Ascending aorta (tissue), 2 donors: Measurements from ENCODE around the gene SDF4. TPM values are rescaled to one million over a fixed set of nuclear protein-coding genes. Genes with fewer than 3 reads are reported as not detected.

Experiments
- DNase-seq, 2 donors: peaks; one replicate each; pipeline ENCODE4 v3.0.0-alpha.2; 2019; ENCODE audit warnings: low spot score in 2 of 2
- H3K27ac ChIP-seq, 2 donors: fragments of 200-600 bp; sonication (generic); one replicate each; pipeline ENCODE4 v1.5.1; 2016 to 2017; ENCODE audit warnings: mild to moderate bottlenecking in 1 of 2
- H3K27me3 ChIP-seq: fragments of 200-600 bp; sonication (generic); one replicate; pipeline ENCODE4 v1.5.1; 2017
- H3K36me3 ChIP-seq, 2 donors: fragments of 200-600 bp; sonication (generic); one replicate each; pipeline ENCODE4 v1.5.1; 2016
- H3K4me1 ChIP-seq, 2 donors: fragments of 200-600 bp; sonication (generic); one replicate each; pipeline ENCODE4 v1.5.1; 2016 to 2017; ENCODE audit warnings: mild to moderate bottlenecking in 1 of 2
- H3K4me3 ChIP-seq, 2 donors: fragments of 200-600 bp; sonication (generic); one replicate each; pipeline ENCODE4 v1.5.1; 2016 to 2017; ENCODE audit warnings: mild to moderate bottlenecking in 1 of 2
- H3K9me3 ChIP-seq, 2 donors: fragments of 200-600 bp; sonication (generic); one replicate each; pipeline ENCODE4 v1.5.1; 2016
- CTCF ChIP-seq, 3 experiments: fragments of 200-600 bp in 2 of 3; fragments of 450-650 bp in 1 of 3; sonication (generic) in 2 of 3; IDR thresholded peaks; one replicate each; pipeline ENCODE4 v1.5.1; 2016 to 2019; ENCODE audit warnings: antibody characterized with exemption in 3 of 3, mild to moderate bottlenecking in 1 of 3, moderate library complexity in 1 of 3
- intact Hi-C: fragments of 100-400 bp; cut with DNase I; formaldehyde crosslinking; loops from one replicate; pipeline ENCODE4 v1.15.1; 2023
- total RNA-seq: library from RNA; depleted of rRNA; stranded (reverse); fragments of >200 nt; gene quantifications from one replicate; pipeline ENCODE4 v1.1.0, GENCODE V29; 2016

Gene SDF4
- total RNA-seq, 1 donor from 2014 or later = 223 TPM

GRCh38 chr1:1189111-1189510 lies 42.7 kb downstream of the SDF4 start:
- H3K27ac ChIP-seq = no peak overlapping the region
- no peaks in the 10 kb centered on the region for H3K4me1 ChIP-seq
- H3K4me3 ChIP-seq = no peak overlapping the region
- no peaks in the 10 kb centered on the region for H3K27me3 ChIP-seq
- intact Hi-C loops = no loop called here
- H3K36me3 ChIP-seq = no peaks in the 10 kb centered on the region
- H3K9me3 ChIP-seq = no peaks in the 10 kb centered on the region
- DNase-seq = no peak
- TF ChIP-seq CTCF (IDR thresholded peaks at IDR 0.05) = no peak

- Histone ChIP-seq H3K4me1 (no peaks in the 10 kb centered on the region), H3K9me3 (no peaks in the 10 kb centered on the region), H3K27me3 (no peaks in the 10 kb centered on the region), H3K36me3 (no peaks in the 10 kb centered on the region), H3K27ac (no peak overlapping the region), H3K4me3 (no peak overlapping the region)
- intact Hi-C loops = no loop called here
- no peak for TF ChIP-seq CTCF (IDR thresholded peaks at IDR 0.05)
- no peak for DNase-seq
Measured at GRCh38 chr1:1187938-1188337, 43.9 kb downstream of the SDF4 start.

- no peak for TF ChIP-seq CTCF (IDR thresholded peaks at IDR 0.05)
- intact Hi-C loops = no loop called here
- Histone ChIP-seq H3K27me3 (no peaks in the 10 kb centered on the region), H3K27ac (no peak overlapping the region), H3K36me3 (no peaks in the 10 kb centered on the region), H3K9me3 (no peaks in the 10 kb centered on the region), H3K4me1 (no peaks in the 10 kb centered on the region), H3K4me3 (no peak overlapping the region)
- DNase-seq = no peak
Measured at GRCh38 chr1:1185101-1185765, 46.6 kb downstream of the SDF4 start.

GRCh38 chr1:1183833-1184775 lies 47.7 kb downstream of the SDF4 start:
- intact Hi-C loops = no loop called here
- no peaks in the 10 kb centered on the region for H3K36me3 ChIP-seq
- H3K4me1 ChIP-seq = no peaks in the 10 kb centered on the region
- no peaks in the 10 kb centered on the region for H3K27me3 ChIP-seq
- H3K4me3 ChIP-seq = no peak overlapping the region
- no peak overlapping the region for H3K27ac ChIP-seq
- DNase-seq = no peak
- H3K9me3 ChIP-seq = no peaks in the 10 kb centered on the region
- TF ChIP-seq CTCF (IDR thresholded peaks at IDR 0.05) = no peak

GRCh38 chr1:1183221-1183747 lies 48.5 kb downstream of the SDF4 start:
- H3K9me3 ChIP-seq = no peaks in the 10 kb centered on the region
- H3K27ac ChIP-seq = no peak overlapping the region
- TF ChIP-seq CTCF (IDR thresholded peaks at IDR 0.05) = no peak
- intact Hi-C loops = no loop called here
- H3K36me3 ChIP-seq = no peaks in the 10 kb centered on the region
- H3K27me3 ChIP-seq = no peaks in the 10 kb centered on the region
- H3K4me1 ChIP-seq = no peaks in the 10 kb centered on the region
- no peak overlapping the region for H3K4me3 ChIP-seq
- no peak for DNase-seq
